BLaER1 treated with 17β-estradiol and CSF1 and Interleukin-3, amounts not matched to agents 10 nM and 100 nM (cell line): ENCODE results near the gene APBB1IP.

ENCODE experiments used
- H3K27ac ChIP-seq, 11 experiments: shearing (Covaris generic); formaldehyde crosslinking; 2 replicates each; pipeline ENCODE4 v1.8.1; 2022
- H3K27me3 ChIP-seq, 11 experiments: shearing (Covaris generic); formaldehyde crosslinking; 2 replicates each; pipeline ENCODE4 v1.8.1; 2022
- H3K36me3 ChIP-seq, 11 experiments: shearing (Covaris generic); formaldehyde crosslinking; 2 replicates each; pipeline ENCODE4 v1.8.1; 2022
- H3K4me1 ChIP-seq, 10 experiments: shearing (Covaris generic); formaldehyde crosslinking; 2 replicates each; pipeline ENCODE4 v1.8.1; 2022
- H3K4me2 ChIP-seq, 11 experiments: shearing (Covaris generic); formaldehyde crosslinking; 2 replicates each; pipeline ENCODE4 v1.8.1; 2022
- H3K4me3 ChIP-seq, 10 experiments: shearing (Covaris generic); formaldehyde crosslinking; 2 replicates each; pipeline ENCODE4 v1.8.1; 2022
- H3K9ac ChIP-seq, 11 experiments: shearing (Covaris generic); formaldehyde crosslinking; 2 replicates each; pipeline ENCODE4 v1.8.1; 2022
- H3K9me3 ChIP-seq, 11 experiments: shearing (Covaris generic); formaldehyde crosslinking; replicated peaks in 1 of 11; 2 replicates each; pipeline ENCODE4 v1.8.1; 2022
- H4K20me1 ChIP-seq, 11 experiments: shearing (Covaris generic); formaldehyde crosslinking; 2 replicates each; pipeline ENCODE4 v1.8.1; 2022
- Cebpa-rat ChIP-seq, 11 experiments: shearing (Covaris generic); IDR thresholded peaks; 2 replicates each; pipeline ENCODE4 v1.8.1; 2022

The APBB1IP gene

DNA sequence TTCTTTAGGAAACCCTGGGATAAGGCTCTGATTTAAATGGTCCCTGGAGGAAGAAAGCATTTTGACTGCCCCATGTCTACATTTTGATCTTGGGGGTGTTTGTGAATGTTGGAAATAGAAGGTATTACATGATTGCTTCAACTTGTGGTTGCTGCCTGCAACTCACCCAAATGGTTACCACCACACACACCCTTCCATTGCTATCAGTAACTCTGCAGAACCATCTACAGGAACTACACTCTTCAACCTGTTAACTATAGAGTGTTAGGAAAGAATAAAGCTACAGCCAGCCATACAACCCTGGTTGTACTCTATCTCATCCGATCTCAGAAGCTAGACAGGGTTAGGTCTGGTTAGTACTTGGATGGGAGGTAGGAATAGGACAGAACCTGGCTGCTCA, 71.2 kb downstream of the APBB1IP start:
- no peak overlapping the region for H3K9ac ChIP-seq
- H3K9me3 ChIP-seq = peaks cover 0 to 15% (median 5%) of the 10 kb centered on the region in 11 experiments; a peak in 7 of 22 replicates
- H3K4me3 ChIP-seq = no peak overlapping the region
- H3K27ac ChIP-seq = no peak overlapping the region
- H3K36me3 ChIP-seq = peaks cover 99 to 100% (median 100%) of the 10 kb centered on the region in 11 experiments
- peaks cover 0 to 17% (median 0%) of the 10 kb centered on the region in 10 experiments; a peak in 4 of 20 replicates for H3K4me1 ChIP-seq
- no peak overlapping the region for H3K4me2 ChIP-seq
- peaks cover 12 to 95% (median 72%) of the 10 kb centered on the region in 11 experiments; a peak in 20 of 22 replicates for H4K20me1 ChIP-seq
- H3K27me3 ChIP-seq = no peaks in the 10 kb centered on the region
- no peak for TF ChIP-seq Cebpa-rat (IDR thresholded peaks at IDR 0.05)

GRCh38 chr10:26513101-26513500, 75.0 kb downstream of the APBB1IP start:
- peaks cover 0 to 32% (median under 1%) of the 10 kb centered on the region in 10 experiments; a peak in 5 of 20 replicates for H3K4me1 ChIP-seq
- no peak for TF ChIP-seq Cebpa-rat (IDR thresholded peaks at IDR 0.05)
- H3K4me2 ChIP-seq = no peak overlapping the region
- no peak overlapping the region for H3K4me3 ChIP-seq
- H3K9me3 ChIP-seq = peaks cover 0 to 15% (median 5%) of the 10 kb centered on the region in 11 experiments; a peak in 7 of 22 replicates
- no peak overlapping the region for H3K27ac ChIP-seq
- peaks cover 13 to 97% (median 79%) of the 10 kb centered on the region in 11 experiments; a peak in 20 of 22 replicates for H4K20me1 ChIP-seq
- H3K27me3 ChIP-seq = no peaks in the 10 kb centered on the region
- no peak overlapping the region for H3K9ac ChIP-seq
- peaks cover 99 to 100% (median 100%) of the 10 kb centered on the region in 11 experiments for H3K36me3 ChIP-seq

- H4K20me1 ChIP-seq = peaks cover 23 to 100% (median 95%) of the 10 kb centered on the region in 11 experiments; a peak in 20 of 22 replicates
- H3K27ac ChIP-seq = peak overlapping the region in 2 of 11 experiments; percentile 5 to 20; a peak in 1 of 22 replicates
- no peak overlapping the region for H3K4me2 ChIP-seq
- no peak overlapping the region for H3K9ac ChIP-seq
- peaks cover 99 to 100% (median 100%) of the 10 kb centered on the region in 11 experiments for H3K36me3 ChIP-seq
- no peaks in the 10 kb centered on the region for H3K27me3 ChIP-seq
- peaks cover 0 to 64% (median 23%) of the 10 kb centered on the region in 10 experiments; a peak in 13 of 20 replicates for H3K4me1 ChIP-seq
- H3K9me3 ChIP-seq = peaks cover 0 to 15% (median 5%) of the 10 kb centered on the region in 11 experiments; a peak in 7 of 22 replicates
- H3K4me3 ChIP-seq = no peak overlapping the region
- no peak for TF ChIP-seq Cebpa-rat (IDR thresholded peaks at IDR 0.05)
Measured at GRCh38 chr10:26516540-26517101, 78.5 kb downstream of the APBB1IP start.

- no peak for TF ChIP-seq Cebpa-rat (IDR thresholded peaks at IDR 0.05)
- Histone ChIP-seq H3K36me3 (peaks cover 99 to 100% (median 100%) of the 10 kb centered on the region in 11 experiments), H4K20me1 (peaks cover 23 to 100% (median 92%) of the 10 kb centered on the region in 11 experiments; a peak in 20 of 22 replicates), H3K4me1 (peaks cover 0 to 64% (median 23%) of the 10 kb centered on the region in 10 experiments; a peak in 13 of 20 replicates), H3K4me2 (no peak overlapping the region), H3K27me3 (no peaks in the 10 kb centered on the region), H3K9me3 (peaks cover 0 to 8% (median 3%) of the 10 kb centered on the region in 11 experiments; a peak in 7 of 22 replicates), H3K4me3 (no peak overlapping the region), H3K9ac (no peak overlapping the region), H3K27ac (no peak overlapping the region)
Measured at GRCh38 chr10:26517141-26517867, 79.2 kb downstream of the APBB1IP start.

DNA sequence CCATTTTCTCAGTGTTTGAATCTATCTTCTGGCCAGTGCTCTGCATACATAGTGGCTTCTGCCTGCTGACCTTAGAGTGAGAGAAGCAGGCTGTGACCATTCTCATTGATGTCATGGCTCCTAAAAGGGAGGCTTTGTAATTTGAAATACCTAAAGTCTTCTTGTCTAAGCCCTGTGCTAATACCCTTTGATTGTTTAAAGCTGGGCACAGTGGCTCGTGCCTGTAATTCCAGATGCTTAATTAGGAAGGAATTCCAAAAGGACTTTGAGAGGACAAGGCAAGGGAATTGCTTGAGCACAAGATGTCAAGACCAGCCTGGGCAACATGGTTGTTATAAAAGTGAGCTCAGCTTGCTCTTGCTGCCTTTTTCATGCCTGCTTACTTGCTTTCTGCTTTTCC, 81.7 kb downstream of the APBB1IP start:
- TF ChIP-seq Cebpa-rat (IDR thresholded peaks at IDR 0.05) = no peak
- Histone ChIP-seq H3K9ac (no peak overlapping the region), H3K4me1 (peaks cover 0 to 70% (median 28%) of the 10 kb centered on the region in 10 experiments; a peak in 14 of 20 replicates), H3K4me3 (no peak overlapping the region), H3K4me2 (peak overlapping the region in 4 of 11 experiments; percentile 3 to 17 (median 8); a peak in 4 of 22 replicates), H3K27ac (no peak overlapping the region), H3K27me3 (no peaks in the 10 kb centered on the region), H4K20me1 (peaks cover 41 to 100% (median 94%) of the 10 kb centered on the region in 11 experiments; a peak in 20 of 22 replicates), H3K36me3 (peaks cover 99 to 100% (median 100%) of the 10 kb centered on the region in 11 experiments), H3K9me3 (no peaks in the 10 kb centered on the region)

DNA sequence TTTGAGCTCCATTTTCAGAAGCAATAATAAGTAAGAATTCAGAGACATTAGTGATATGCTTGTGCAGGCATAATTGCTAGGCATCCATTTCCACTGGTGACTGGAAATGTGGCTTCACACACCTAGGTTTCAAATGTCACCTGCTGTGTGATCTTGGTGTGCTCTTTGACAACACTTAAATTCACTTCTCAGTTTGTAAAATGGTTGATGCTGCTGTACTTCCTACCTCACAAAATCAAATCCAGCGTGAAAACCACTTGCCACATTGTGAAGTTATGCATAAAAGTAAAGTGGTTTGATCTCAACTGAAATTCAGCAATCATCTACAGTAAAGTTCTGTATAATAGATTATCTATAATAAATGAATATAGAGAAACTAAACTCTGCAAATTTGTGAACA, 82.4 kb downstream of the APBB1IP start:
- Histone ChIP-seq H3K27ac (no peak overlapping the region), H3K9me3 (no peaks in the 10 kb centered on the region), H3K4me3 (no peak overlapping the region), H3K36me3 (peaks cover 99 to 100% (median 100%) of the 10 kb centered on the region in 11 experiments), H3K9ac (no peak overlapping the region), H4K20me1 (peaks cover 44 to 100% (median 94%) of the 10 kb centered on the region in 11 experiments; a peak in 20 of 22 replicates), H3K4me1 (peaks cover 0 to 70% (median 28%) of the 10 kb centered on the region in 10 experiments; a peak in 14 of 20 replicates), H3K4me2 (peak overlapping the region in 4 of 11 experiments; percentile 3 to 36 (median 7); a peak in 6 of 22 replicates), H3K27me3 (no peaks in the 10 kb centered on the region)
- TF ChIP-seq Cebpa-rat (IDR thresholded peaks at IDR 0.05) = no peak

GRCh38 chr10:26524161-26524896, 86.2 kb downstream of the APBB1IP start:
- Histone ChIP-seq H3K4me2 (peak overlapping the region in 2 of 11 experiments; percentile 23 to 46; a peak in 2 of 22 replicates), H3K9me3 (no peaks in the 10 kb centered on the region), H4K20me1 (peaks cover 48 to 100% (median 97%) of the 10 kb centered on the region in 11 experiments; a peak in 21 of 22 replicates), H3K36me3 (peaks cover 100% of the 10 kb centered on the region in 11 experiments), H3K27me3 (no peaks in the 10 kb centered on the region), H3K9ac (peak overlapping the region in 2 of 11 experiments; percentile 43 to 50; a peak in 1 of 22 replicates), H3K4me1 (peaks cover 0 to 78% (median 23%) of the 10 kb centered on the region in 10 experiments; a peak in 14 of 20 replicates), H3K4me3 (no peak overlapping the region), H3K27ac (peak overlapping the region in 2 of 11 experiments; percentile 13 to 37; a peak in 2 of 22 replicates)
- TF ChIP-seq Cebpa-rat (IDR thresholded peaks at IDR 0.05) = no peak

DNA sequence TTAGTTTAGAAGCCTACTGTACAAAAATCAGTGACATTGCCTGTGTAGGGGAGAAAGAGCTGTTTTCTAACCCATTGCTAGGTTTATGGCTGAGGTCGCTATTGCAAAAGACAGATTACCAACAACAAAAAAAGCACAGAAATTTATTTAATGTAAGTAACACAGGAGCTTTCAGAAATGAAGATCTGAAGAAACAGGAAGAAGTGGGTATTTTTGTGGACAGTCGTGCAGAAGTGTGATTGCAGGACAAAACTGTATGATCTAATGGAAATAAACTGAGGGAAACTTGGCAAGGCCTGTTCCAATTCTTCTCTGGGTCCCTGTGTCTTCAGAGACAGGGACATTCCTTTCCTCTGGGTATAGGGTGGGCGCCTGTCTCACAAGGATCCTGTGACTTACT, 87.4 kb downstream of the APBB1IP start:
- Histone ChIP-seq H3K9me3 (no peaks in the 10 kb centered on the region), H3K4me1 (peaks cover 0 to 77% (median 10%) of the 10 kb centered on the region in 10 experiments; a peak in 14 of 20 replicates), H4K20me1 (peaks cover 41 to 100% (median 97%) of the 10 kb centered on the region in 11 experiments; a peak in 21 of 22 replicates), H3K27me3 (no peaks in the 10 kb centered on the region), H3K36me3 (peaks cover 100% of the 10 kb centered on the region in 11 experiments), H3K4me2 (peak overlapping the region in 2 of 11 experiments; percentile 23 to 46; a peak in 3 of 22 replicates), H3K9ac (peak overlapping the region in 2 of 11 experiments; percentile 43 to 50; a peak in 2 of 22 replicates), H3K27ac (peak overlapping the region in 2 of 11 experiments; percentile 31 to 37; a peak in 4 of 22 replicates), H3K4me3 (no peak overlapping the region)
- TF ChIP-seq Cebpa-rat (IDR thresholded peaks at IDR 0.05) = no peak
